SW480 (cell line): ENCODE data around the gene PPP2R1A.
A peak's percentile ranks its signal among the peaks of the same experiment; 100 is the strongest.
"Not testable (repeated sequence)": the region's sequence is repeated elsewhere in the genome, so short reads cannot be mapped to it uniquely, and the experiment has no call there.

Experiments
- DNase-seq: peaks from one replicate; pipeline ENCODE4 v3.0.0-alpha.2; 2016; ENCODE audit warnings: low spot score

The PPP2R1A gene

DNA sequence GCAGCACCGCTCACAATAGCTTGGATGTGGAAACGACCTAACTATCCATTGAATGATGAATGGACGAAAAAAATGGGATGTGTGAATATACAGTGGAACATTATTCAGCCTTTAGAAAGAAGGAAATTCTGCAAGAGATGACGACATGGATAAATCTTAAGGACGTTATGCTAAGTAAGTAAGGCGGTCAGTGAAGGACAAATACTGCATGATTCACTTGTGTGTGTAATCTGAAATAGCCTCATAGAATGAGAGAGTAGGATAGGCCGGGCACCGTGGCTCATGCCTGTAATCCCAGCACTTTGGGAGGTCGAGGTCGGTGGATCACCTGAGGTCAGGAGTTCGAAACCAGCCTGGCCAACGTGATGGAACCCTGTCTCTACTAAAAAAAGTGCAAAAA is 54.2 kb downstream of the PPP2R1A start:
- no peak for DNase-seq

GRCh38 chr19:52248241-52248640 is 58.4 kb downstream of the PPP2R1A start:
- no peak for DNase-seq

DNA sequence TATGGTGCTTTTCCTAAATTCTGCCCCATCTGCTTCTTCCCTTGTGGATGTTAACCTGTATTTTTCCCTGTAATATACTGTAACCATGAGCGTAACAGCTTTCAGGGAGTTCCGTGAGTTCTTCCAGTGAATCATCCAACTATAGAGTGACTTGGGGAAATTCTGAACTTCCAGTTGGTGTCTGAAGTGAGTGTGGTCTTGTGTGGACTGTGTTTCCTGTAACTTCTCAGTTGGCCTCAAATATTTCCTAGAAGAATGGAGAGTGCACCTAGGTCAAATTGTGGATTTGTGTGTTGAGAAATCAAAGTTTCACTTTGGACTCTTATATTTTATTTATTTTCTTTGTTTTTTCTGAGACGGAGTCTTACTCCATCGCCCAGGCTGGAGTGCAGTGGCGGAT is 68.6 kb downstream of the PPP2R1A start:
- no peak for DNase-seq

DNA sequence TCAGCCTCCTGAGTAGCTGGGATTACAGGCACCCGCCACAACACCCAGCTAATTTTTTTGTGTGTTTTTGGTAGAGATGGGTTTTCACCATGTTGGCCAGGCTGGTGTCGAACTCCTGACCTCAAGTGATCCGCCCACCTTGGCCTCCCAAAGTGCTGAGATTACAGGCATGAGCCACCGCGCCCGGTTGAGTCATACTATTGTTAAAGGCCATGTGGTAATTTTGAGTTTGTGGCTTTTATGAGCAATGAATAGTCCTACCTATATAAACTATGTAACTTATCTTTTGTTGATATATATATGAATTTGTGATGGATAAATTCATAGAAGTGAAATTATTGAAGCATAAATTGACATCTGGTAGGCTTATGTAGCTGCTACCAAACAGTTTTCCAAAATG is 75.7 kb downstream of the PPP2R1A start:
- DNase-seq: not testable (repeated sequence)

DNA sequence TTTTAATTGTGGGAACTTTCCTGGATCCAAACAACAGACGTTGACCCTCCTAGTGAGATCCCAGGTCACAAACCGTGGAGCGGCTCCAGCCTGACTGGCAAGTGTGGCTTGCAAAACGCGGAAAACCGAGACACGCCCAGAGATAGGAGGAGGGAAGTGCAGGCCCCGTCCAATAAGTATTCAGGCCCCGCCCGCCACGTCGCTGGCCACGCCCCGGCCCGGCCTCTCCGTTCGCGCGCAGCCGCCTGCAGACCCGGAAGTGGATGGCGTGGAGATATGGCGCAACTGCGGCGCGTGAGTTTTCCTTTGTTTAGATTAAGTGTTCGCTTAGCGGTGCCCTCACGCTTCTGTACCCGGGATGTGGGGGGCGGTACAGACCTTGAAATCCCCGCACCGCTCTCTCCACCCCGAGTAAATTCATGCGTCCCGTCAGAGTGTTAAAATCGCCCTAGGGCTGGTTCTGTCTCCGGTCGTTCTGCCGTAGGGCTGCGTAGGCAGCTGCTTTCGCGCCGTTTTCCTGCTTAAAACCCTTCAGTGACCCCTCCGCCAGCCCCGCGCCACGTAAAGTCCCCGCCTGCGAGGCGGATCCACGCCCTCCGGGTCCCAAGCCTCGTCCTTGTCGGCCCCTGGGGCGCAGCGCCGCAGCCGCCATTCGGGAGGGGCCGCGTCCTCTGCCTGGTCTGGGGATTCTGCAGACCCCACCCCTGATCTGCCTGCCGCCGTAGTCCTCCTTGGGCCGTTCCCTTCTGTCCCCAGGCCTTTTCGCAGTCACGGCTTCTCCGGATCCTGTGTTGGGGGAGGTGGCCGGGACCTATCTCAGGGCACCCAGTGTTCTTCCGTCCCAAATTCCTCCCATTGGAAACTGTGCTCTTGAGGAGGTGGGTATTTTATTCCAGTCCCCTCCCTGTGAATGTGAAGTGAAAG is 79.7 kb downstream of the PPP2R1A start, which contains the start of gene ZNF766:
Gene ZNF766, plus strand, starts transcription at position 250 of the 924 bp plus-strand sequence. Its CDS starts 27 bp downstream, at position 277.
- peak; percentile 98 for DNase-seq

GRCh38 chr19:52270266-52270885 is 80.5 kb downstream of the PPP2R1A start:
- peak; percentile 11 for DNase-seq

- no peak for DNase-seq
These were observed 83.4 kb downstream of the PPP2R1A start for GRCh38 chr19:52273301-52273700.

DNA sequence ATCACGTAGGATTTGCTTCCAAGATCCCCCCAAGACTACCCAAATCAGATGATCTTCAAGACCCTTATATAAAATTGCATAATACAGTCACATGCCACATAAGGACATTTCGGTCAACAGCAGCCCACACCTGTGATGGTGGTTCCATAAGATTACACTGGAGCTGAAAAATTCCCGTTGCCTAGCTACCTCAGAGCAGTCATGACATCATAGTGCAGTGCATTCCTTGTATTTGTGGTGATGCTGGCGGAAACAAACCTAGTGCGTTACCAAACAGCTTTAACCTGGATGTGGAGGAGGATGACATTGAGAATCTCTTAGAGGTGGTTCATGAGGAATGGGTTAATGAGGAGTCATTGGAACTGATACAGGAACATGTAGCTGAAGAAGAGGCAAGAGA is 84.3 kb downstream of the PPP2R1A start:
- DNase-seq: no peak

- no peak for DNase-seq
These were observed 86.1 kb downstream of the PPP2R1A start for GRCh38 chr19:52275988-52276387.

GRCh38 chr19:52277471-52277870 is 87.6 kb downstream of the PPP2R1A start:
- DNase-seq: no peak
